Thoracic aorta (tissue), 2 donors: Measurements from ENCODE around the gene PCDH9. TPM values are rescaled to one million over a fixed set of nuclear protein-coding genes. Genes with fewer than 3 reads are reported as not detected.

Experiments
- ATAC-seq: fragments of 150-250 bp; one replicate; pipeline ENCODE4 v1.8.0; 2017; ENCODE audit warnings: low read depth; ENCODE audit not compliant: insufficient number of reproducible peaks, low FRiP score
- DNase-seq: peaks from one replicate; pipeline ENCODE4 v3.0.0-alpha.2; 2020; ENCODE audit warnings: low spot score
- H3K27ac ChIP-seq, 2 donors: fragments of 200-600 bp; sonication (generic); 1 replicate in 1 of 2; 2 replicates in 1 of 2; pipeline ENCODE4 v1.5.1; 2016; ENCODE audit warnings: mild to moderate bottlenecking in 2 of 2, moderate library complexity in 2 of 2
- H3K27me3 ChIP-seq: fragments of 200-600 bp; sonication (generic); replicated peaks from 2 replicates; pipeline ENCODE4 v1.6.0; 2016; ENCODE audit warnings: mild to moderate bottlenecking; ENCODE audit not compliant: insufficient read depth
- H3K36me3 ChIP-seq: fragments of 200-600 bp; sonication (generic); one replicate; pipeline ENCODE4 v1.5.1; 2016
- H3K4me1 ChIP-seq, 2 donors: fragments of 200-600 bp; sonication (generic); 1 replicate in 1 of 2; 2 replicates in 1 of 2; pipeline versions ENCODE4 v1.5.1 to v1.6.0; 2016; ENCODE audit warnings: low read depth in 2 of 2, mild to moderate bottlenecking in 1 of 2; ENCODE audit not compliant: control insufficient read depth in 1 of 2
- H3K4me3 ChIP-seq: fragments of 200-600 bp; sonication (generic); 2 replicates; pipeline ENCODE4 v1.5.1; 2016; ENCODE audit warnings: mild to moderate bottlenecking
- H3K9me3 ChIP-seq: fragments of 200-600 bp; sonication (generic); 2 replicates; pipeline ENCODE4 v1.5.1; 2016
- CTCF ChIP-seq: fragments of 200-600 bp; sonication (generic); IDR thresholded peaks from one replicate; pipeline ENCODE4 v1.5.1; 2019; ENCODE audit warnings: antibody characterized with exemption
- total RNA-seq, 2 donors: library from RNA; depleted of rRNA; stranded (reverse); fragments of >200 nt; gene quantifications; one replicate each; pipeline versions ENCODE4 v1.1.0 to v1.2.3, GENCODE V29; 2016

The PCDH9 gene
- total RNA-seq, 2 donors from 2014 or later = 12.3 to 15.3 TPM

GRCh38 chr13:66358564-66358963, 871.6 kb downstream of the PCDH9 start:
- no peaks in the 10 kb centered on the region for H3K36me3 ChIP-seq
- ATAC-seq (no peak), DNase-seq (no peak)
- no peaks in the 10 kb centered on the region for H3K27me3 ChIP-seq
- H3K27ac ChIP-seq = no peak overlapping the region
- no peak for TF ChIP-seq CTCF
- no peaks in the 10 kb centered on the region for H3K4me1 ChIP-seq
- no peak overlapping the region for H3K4me3 ChIP-seq
- H3K9me3 ChIP-seq = no peaks in the 10 kb centered on the region

GRCh38 chr13:66357463-66357862, 872.7 kb downstream of the PCDH9 start:
- H3K4me3 ChIP-seq = no peak overlapping the region
- no peak for TF ChIP-seq CTCF
- no peaks in the 10 kb centered on the region for H3K27me3 ChIP-seq
- H3K9me3 ChIP-seq = no peaks in the 10 kb centered on the region
- H3K4me1 ChIP-seq = no peaks in the 10 kb centered on the region
- DNase-seq (no peak), ATAC-seq (no peak)
- H3K27ac ChIP-seq = no peak overlapping the region
- no peaks in the 10 kb centered on the region for H3K36me3 ChIP-seq

- Histone ChIP-seq H3K36me3 (no peaks in the 10 kb centered on the region), H3K4me1 (no peaks in the 10 kb centered on the region), H3K27me3 (no peaks in the 10 kb centered on the region), H3K9me3 (no peaks in the 10 kb centered on the region), H3K27ac (no peak overlapping the region), H3K4me3 (no peak overlapping the region)
- DNase-seq = no peak
- no peak for TF ChIP-seq CTCF
- ATAC-seq = no peak
Measured at GRCh38 chr13:66354879-66355751, 875.0 kb downstream of the PCDH9 start.

GRCh38 chr13:66353664-66354063, 876.5 kb downstream of the PCDH9 start:
- peaks cover 0 to 8% of the 10 kb centered on the region in 2 donors for H3K4me1 ChIP-seq
- ATAC-seq (no peak), DNase-seq (no peak)
- no peaks in the 10 kb centered on the region for H3K27me3 ChIP-seq
- no peaks in the 10 kb centered on the region for H3K36me3 ChIP-seq
- H3K27ac ChIP-seq = no peak overlapping the region
- TF ChIP-seq CTCF = no peak
- H3K4me3 ChIP-seq = no peak overlapping the region
- no peaks in the 10 kb centered on the region for H3K9me3 ChIP-seq

- ATAC-seq (no peak), DNase-seq (no peak)
- Histone ChIP-seq H3K36me3 (no peaks in the 10 kb centered on the region), H3K27ac (no peak overlapping the region), H3K9me3 (no peaks in the 10 kb centered on the region), H3K27me3 (no peaks in the 10 kb centered on the region), H3K4me3 (no peak overlapping the region), H3K4me1 (peaks cover 0 to 8% of the 10 kb centered on the region in 2 donors)
- no peak for TF ChIP-seq CTCF
Measured at GRCh38 chr13:66349966-66350365, 880.2 kb downstream of the PCDH9 start.
